Hepatocyte (in vitro differentiated cells): ENCODE results near the gene MB. TPM values are rescaled to one million over a fixed set of nuclear protein-coding genes. Genes with fewer than 3 reads are reported as not detected.

Source experiments
- DNase-seq: peaks from one replicate; pipeline ENCODE4 v3.0.0-alpha.2; 2016; ENCODE audit warnings: low spot score
- H2AFZ ChIP-seq: fragments of 200-600 bp; sonication (generic); 2 replicates; pipeline ENCODE4 v1.6.0; 2016; ENCODE audit warnings: antibody characterized with exemption, mild to moderate bottlenecking
- H3K27ac ChIP-seq: fragments of 200-600 bp; sonication (generic); 2 replicates; pipeline ENCODE4 v1.5.1; 2016; ENCODE audit warnings: mild to moderate bottlenecking
- H3K27me3 ChIP-seq: fragments of 200-600 bp; sonication (generic); 2 replicates; pipeline ENCODE4 v1.6.1; 2016
- H3K36me3 ChIP-seq: fragments of 200-600 bp; sonication (generic); replicated peaks from 2 replicates; pipeline ENCODE4 v1.5.1; 2016; ENCODE audit warnings: low read depth; ENCODE audit not compliant: insufficient read depth
- H3K4me1 ChIP-seq: fragments of 200-600 bp; sonication (generic); 2 replicates; pipeline ENCODE4 v1.5.1; 2016; ENCODE audit warnings: mild to moderate bottlenecking, moderate library complexity; ENCODE audit not compliant: insufficient read depth
- H3K4me2 ChIP-seq: fragments of 200-600 bp; sonication (generic); 2 replicates; pipeline ENCODE4 v1.6.0; 2016
- H3K4me3 ChIP-seq: fragments of 200-600 bp; sonication (generic); 2 replicates; pipeline ENCODE4 v1.5.1; 2016; ENCODE audit warnings: mild to moderate bottlenecking
- H3K79me2 ChIP-seq: fragments of 200-600 bp; sonication (generic); 2 replicates; pipeline ENCODE4 v1.6.0; 2017; ENCODE audit warnings: mild to moderate bottlenecking
- H3K9me2 ChIP-seq: fragments of 200-600 bp; sonication (generic); replicated peaks from 2 replicates; pipeline ENCODE4 v1.6.0; 2017; ENCODE audit warnings: mild to moderate bottlenecking; ENCODE audit not compliant: insufficient read depth
- H3K9me3 ChIP-seq: fragments of 200-600 bp; sonication (generic); 2 replicates; pipeline ENCODE4 v1.5.1; 2016; ENCODE audit warnings: low read depth, mild to moderate bottlenecking
- H4K20me1 ChIP-seq: fragments of 200-600 bp; sonication (generic); 2 replicates; pipeline ENCODE4 v1.6.0; 2016; ENCODE audit warnings: mild to moderate bottlenecking; ENCODE audit not compliant: insufficient read depth, poor library complexity, severe bottlenecking
- CTCF ChIP-seq: fragments of 200-600 bp; sonication (generic); IDR thresholded peaks from 2 replicates; pipeline ENCODE4 v1.5.1; 2016; ENCODE audit warnings: antibody characterized with exemption, mild to moderate bottlenecking; ENCODE audit not compliant: poor library complexity
- EZH2 ChIP-seq: fragments of 200-600 bp; sonication (generic); IDR thresholded peaks from 2 replicates; pipeline ENCODE4 v1.6.1; 2016; ENCODE audit warnings: antibody characterized with exemption, mild to moderate bottlenecking, borderline replicate concordance
- EZH2phosphoT487 ChIP-seq: fragments of 200-600 bp; sonication (generic); IDR thresholded peaks from one replicate; pipeline ENCODE4 v1.6.1; 2018; ENCODE audit warnings: antibody characterized with exemption, mild to moderate bottlenecking, low read depth, moderate library complexity; ENCODE audit not compliant: unreplicated experiment, severe bottlenecking
- WGBS: methylation state at CpG from one replicate; pipeline ENCODE4 v1.1.6; 2016; ENCODE audit warnings: low lambda C conversion rate; ENCODE audit errors: missing lambda C conversion rate; 5-methylcytosine and 5-hydroxymethylcytosine counted together
- polyA plus RNA-seq: library from polyadenylated mRNA; unstranded; fragments of >200 nt; fragmentation: Nextera tagmentation; extraction: Ambion mirVana; gene quantifications from 2 replicates; pipeline ENCODE4 v1.2.1, GENCODE V29; 2016
- total RNA-seq: library from RNA; depleted of rRNA; stranded (reverse); fragments of >200 nt; gene quantifications from 2 replicates; pipeline ENCODE4 v1.2.3, GENCODE V29; 2014

Gene MB
- total and polyA plus RNA-seq, 2 experiments from 2014 or later, result 0.64 TPM; not detected in 1

- H3K4me2 ChIP-seq, result no peak overlapping the region
- H3K4me3 ChIP-seq, result no peak overlapping the region
- H3K9me3 ChIP-seq, result no peaks in the 10 kb centered on the region
- H3K4me1 ChIP-seq, result no peaks in the 10 kb centered on the region
- no peaks in the 10 kb centered on the region for H3K9me2 ChIP-seq
- no peak overlapping the region for H3K27ac ChIP-seq
- H3K79me2 ChIP-seq, result no peaks in the 10 kb centered on the region
- H2AFZ ChIP-seq, result no peak overlapping the region
- TF ChIP-seq EZH2 (no peak), EZH2phosphoT487 (no peak), CTCF (no peak)
- no peaks in the 10 kb centered on the region for H3K27me3 ChIP-seq
- WGBS, result 87% methylated on average over 16 of the region's 16 CpGs
- H4K20me1 ChIP-seq, result no peaks in the 10 kb centered on the region
- H3K36me3 ChIP-seq, result no peaks in the 10 kb centered on the region
- DNase-seq, result no peak
These were observed 19.3 kb downstream of the MB start for GRCh38 chr22:35597692-35598395.

GRCh38 chr22:35596821-35597220, 20.3 kb downstream of the MB start:
- H3K9me3 ChIP-seq, result no peaks in the 10 kb centered on the region
- no peak overlapping the region for H2AFZ ChIP-seq
- no peaks in the 10 kb centered on the region for H3K36me3 ChIP-seq
- H3K4me1 ChIP-seq, result no peaks in the 10 kb centered on the region
- TF ChIP-seq EZH2phosphoT487, result no peak
- TF ChIP-seq CTCF, result no peak
- TF ChIP-seq EZH2, result no peak
- H3K4me3 ChIP-seq, result no peak overlapping the region
- H3K27me3 ChIP-seq, result no peaks in the 10 kb centered on the region
- no peak overlapping the region for H3K27ac ChIP-seq
- no peaks in the 10 kb centered on the region for H3K79me2 ChIP-seq
- DNase-seq, result no peak
- WGBS, result 69% methylated on average over 7 of the region's 7 CpGs
- no peaks in the 10 kb centered on the region for H3K9me2 ChIP-seq
- H4K20me1 ChIP-seq, result no peaks in the 10 kb centered on the region
- H3K4me2 ChIP-seq, result no peak overlapping the region

GRCh38 chr22:35594686-35595085, 22.4 kb downstream of the MB start:
- Histone ChIP-seq H3K27me3 (no peaks in the 10 kb centered on the region), H3K79me2 (no peaks in the 10 kb centered on the region), H3K4me2 (no peak overlapping the region), H3K27ac (no peak overlapping the region), H3K9me3 (no peaks in the 10 kb centered on the region), H4K20me1 (no peaks in the 10 kb centered on the region), H2AFZ (no peak overlapping the region), H3K9me2 (no peaks in the 10 kb centered on the region), H3K36me3 (no peaks in the 10 kb centered on the region), H3K4me1 (no peaks in the 10 kb centered on the region), H3K4me3 (no peak overlapping the region)
- 95% methylated on average over 5 of the region's 5 CpGs for WGBS
- TF ChIP-seq EZH2, result no peak
- no peak for TF ChIP-seq CTCF
- no peak for TF ChIP-seq EZH2phosphoT487
- DNase-seq, result no peak
